CD4-positive, alpha-beta T cell treated with Interleukin-17A for 4 hours (primary cell): ENCODE data around the gene TPT1.

ENCODE experiments used
- DNase-seq: peaks from one replicate; pipeline ENCODE4 v3.0.0-alpha.2; 2020; ENCODE audit warnings: mixed read lengths

Gene TPT1

GRCh38 chr13:45333251-45333976 lies 7.6 kb downstream of the TPT1 start:
- DNase-seq: no peak

DNA sequence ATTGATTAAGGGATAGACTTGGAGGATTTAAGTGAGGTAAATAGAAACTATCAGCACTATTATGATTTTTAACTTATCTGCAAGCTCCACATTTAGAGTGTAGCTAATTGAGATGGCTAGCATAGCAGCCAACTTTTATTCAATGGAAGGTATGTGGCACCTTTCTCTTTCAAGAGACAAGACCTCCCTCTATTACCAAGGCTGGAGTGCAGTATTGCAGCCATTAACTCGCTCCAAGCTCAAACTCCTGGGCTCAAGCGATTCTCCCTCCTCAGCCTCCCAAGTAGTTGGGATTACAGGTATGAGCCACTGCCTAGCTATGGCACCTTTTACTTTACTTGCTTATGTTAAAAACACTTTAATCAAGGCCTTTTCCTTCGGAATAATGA lies 8.2 kb downstream of the TPT1 start:
- DNase-seq: no peak

DNA sequence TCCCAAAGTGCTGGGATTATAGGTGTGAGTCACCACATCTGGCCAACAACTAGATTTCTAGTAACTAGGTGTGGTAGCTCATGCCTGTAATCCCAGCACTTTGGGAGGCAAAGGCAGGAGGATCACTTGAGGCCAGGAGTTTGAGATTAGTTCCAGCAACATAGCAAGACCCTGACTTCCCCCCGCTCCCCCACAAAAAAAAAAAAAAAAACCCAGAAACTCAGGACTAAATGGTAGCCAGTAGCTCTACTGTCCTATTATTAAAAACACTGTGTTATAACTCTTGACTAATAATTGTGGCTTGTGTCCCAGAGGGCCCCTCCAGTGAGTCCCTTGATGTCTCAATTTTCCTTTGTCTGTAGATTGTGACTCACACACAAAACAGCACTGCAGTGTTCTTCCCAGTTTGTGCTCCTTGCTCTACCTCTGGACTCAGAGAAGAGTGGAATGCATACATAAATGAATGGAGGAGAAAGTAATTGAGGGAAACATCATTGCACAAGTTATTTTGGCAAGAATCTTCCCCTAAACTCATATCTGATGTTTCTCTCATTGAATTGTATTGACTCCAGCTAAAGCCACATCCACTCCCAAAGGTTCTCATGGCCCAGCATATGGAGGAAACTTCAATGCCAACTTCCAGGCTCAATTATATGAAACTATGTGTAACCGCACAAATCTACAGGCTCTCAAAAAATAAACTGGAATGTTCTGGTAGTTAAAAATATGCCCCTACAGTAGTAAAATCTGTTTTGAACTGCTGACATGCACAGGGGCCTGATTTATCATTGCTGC lies 8.8 kb downstream of the TPT1 start:
- no peak for DNase-seq

DNA sequence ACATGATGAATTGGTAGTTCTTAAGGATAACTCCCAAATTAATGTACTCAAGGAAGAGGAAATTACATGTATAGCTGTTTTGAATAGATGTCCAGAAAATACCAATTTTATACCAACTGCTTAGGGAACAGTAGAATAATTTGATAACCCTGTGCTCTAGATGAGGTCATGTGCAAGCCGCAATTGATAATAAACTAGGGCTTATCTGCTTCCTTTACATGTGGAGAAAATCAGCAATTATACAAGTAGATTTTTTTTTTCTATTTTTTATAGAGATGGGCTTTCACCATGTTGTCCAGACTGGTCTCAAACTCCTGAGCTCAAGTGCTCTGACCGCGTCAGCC lies 9.3 kb downstream of the TPT1 start:
- DNase-seq: no peak

- DNase-seq: no peak
Observed at GRCh38 chr13:45331123-45331619, 9.8 kb downstream of the TPT1 start.

- no peak for DNase-seq
Observed at GRCh38 chr13:45328661-45329111, 12.3 kb downstream of the TPT1 start.

DNA sequence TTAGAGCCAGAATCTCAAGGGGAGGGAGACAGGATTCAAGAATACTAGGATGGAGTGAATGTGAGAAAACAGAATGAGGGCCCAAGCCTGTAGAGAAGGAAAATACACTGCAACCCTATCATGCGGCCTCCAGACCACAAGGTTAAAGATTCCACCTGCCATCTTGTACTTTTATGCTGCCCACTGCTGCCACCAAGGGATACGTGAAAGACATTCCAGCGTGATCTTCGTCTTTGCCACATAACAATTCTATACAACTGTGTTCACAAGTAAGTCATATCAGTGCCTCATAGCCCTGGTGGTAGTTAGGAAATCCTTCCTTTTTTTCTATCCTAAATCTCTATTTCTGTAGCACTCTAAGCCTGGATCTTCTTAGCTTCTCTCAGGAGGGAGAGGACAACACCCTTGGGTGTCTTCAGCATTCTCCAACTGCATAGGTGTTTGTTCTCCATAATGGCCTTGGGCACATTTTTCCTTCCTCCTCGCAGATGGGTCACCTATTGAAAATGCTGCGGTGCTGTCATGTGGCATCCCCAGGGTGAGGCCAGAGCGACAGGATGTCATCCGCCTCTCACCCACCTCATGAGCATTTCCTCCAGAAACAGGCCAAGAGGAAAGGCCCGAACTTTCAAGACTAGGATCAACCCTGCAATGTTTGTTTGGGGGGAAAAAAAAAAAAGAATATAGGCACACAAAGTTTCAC lies 13.6 kb downstream of the TPT1 start:
- peak; percentile 48 for DNase-seq

- no peak for DNase-seq
Observed at GRCh38 chr13:45325806-45326205, 15.2 kb downstream of the TPT1 start.

- DNase-seq: no peak
Observed at GRCh38 chr13:45320876-45321629, 19.9 kb downstream of the TPT1 start.

- no peak for DNase-seq
Observed at GRCh38 chr13:45316996-45317395, 24.0 kb downstream of the TPT1 start.

- no peak for DNase-seq
Observed at GRCh38 chr13:45316338-45316737, 24.6 kb downstream of the TPT1 start.

DNA sequence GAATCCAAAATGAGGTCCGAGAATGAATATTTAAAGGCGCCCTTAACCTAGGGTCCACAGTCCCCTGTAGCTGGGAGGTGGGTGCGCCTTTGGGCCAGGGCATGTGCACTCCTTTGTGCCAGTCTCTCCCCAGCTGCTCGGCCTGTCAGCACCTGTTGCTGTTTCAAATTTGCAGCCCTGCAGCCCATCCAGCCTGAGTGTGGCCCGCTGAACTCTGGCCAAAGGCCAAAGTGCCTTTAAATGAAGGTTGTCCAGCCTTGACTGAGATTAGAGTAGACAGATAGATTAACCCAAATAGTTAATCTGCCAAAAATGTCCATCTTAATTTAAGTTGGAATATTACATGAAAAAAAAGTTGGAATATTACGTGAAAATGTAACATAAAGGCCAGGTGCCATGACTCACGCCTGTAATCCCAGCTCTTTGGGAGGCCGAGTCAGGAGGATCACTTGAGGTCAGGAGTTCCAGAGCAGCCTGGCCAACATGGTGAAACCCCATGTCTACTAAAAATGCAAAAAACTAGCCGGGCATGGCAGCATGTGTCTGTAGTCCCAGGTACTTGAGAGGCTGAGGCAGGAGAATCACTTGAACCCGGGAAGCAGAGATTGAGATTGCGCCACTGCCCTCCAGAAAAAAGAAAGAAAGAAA lies 25.3 kb downstream of the TPT1 start:
- DNase-seq: no peak

DNA sequence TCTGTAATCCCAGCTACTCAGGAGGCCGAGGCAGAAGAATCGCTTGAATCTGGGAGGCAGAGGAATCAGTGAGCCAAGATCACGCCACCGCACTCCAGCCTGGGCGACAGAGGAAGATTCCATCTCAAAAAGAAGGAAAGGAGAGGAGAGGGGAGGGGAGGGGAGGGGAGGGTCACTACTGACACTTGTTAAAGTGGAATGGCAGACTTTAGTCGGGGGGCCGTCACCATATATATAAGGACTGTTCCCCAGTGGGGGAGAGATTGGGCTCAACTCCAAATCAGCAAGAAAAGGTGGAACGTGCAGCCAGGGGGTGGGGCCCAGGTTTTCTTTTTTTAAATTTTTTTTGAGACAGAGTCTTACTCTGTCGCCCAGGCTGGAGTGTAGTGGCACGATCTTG lies 26.2 kb downstream of the TPT1 start:
- DNase-seq: no peak

DNA sequence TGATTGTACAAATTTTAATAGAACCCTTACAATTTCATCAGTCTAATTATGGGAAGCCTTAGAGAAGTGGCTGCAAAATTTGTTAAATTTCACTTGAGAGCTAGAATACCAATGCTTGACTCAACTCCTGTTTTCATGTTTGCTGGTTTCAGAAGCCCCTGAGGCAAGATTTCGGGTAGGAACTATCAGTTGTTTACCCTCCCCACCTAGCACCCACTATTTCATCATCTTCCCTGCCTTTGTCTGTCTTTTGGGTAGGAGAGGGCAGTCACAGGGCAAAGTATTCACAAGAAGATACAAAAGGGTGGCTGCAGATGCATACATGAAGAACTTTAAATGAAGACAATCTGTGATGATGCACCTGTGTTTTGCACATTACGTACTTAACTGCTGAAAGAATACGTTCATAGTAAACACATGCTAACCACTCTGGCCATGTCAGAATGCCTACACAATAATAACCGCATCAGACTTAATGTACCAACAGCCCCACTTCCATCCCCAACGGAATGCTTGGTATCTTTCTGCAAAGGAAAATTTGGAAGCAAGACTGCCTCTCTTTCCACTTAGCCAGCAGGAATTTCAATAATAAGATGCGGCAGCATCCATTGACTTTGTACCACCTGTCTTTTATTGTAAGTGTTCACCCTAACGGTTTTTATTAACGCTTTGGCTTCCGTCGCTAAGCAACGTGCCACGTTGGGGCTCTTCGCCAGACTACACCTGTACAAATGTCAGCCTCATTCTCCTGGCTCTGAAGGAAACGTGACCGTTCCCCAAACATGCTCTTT lies 30.4 kb downstream of the TPT1 start:
- no peak for DNase-seq

- DNase-seq: no peak
Observed at GRCh38 chr13:45306966-45307365, 34.0 kb downstream of the TPT1 start.

DNA sequence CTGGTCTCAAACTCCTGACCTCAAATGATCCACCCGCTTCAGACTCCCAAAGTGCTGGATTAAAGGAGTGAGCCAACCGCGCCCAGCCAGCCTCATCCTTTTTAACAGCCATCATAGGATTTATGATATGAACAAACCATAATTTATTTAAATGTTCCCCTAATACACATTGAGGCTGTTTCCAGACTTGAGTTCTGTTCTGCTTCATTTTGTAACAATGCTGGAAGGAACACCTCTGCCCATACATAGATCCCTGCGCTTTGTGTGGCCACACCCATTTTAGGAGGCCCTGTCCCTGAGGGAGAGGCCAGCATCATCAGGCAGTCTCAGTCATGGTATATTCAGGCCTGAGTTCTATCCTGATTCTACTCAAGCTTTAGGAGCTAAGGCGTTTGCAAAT lies 35.9 kb downstream of the TPT1 start:
- no peak for DNase-seq

DNA sequence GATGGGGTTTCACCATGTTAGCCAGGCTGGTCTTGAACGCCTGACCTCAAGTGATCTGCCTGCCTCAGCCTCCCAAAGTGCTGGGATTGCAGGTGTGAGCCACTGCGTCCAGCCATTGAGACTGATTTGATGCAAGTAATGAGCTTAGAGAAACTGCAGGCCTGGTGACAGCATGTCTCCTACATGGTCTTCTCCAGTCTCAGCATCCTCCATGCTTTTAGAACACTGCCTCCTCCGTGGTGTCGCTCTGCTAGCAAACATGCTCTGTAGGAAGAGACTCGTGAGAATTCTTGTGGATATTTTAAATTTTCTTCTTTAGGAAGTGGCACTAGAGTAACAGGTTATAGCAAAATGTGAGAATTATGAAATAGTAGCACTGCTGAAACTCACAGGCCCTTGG lies 37.1 kb downstream of the TPT1 start:
- no peak for DNase-seq

DNA sequence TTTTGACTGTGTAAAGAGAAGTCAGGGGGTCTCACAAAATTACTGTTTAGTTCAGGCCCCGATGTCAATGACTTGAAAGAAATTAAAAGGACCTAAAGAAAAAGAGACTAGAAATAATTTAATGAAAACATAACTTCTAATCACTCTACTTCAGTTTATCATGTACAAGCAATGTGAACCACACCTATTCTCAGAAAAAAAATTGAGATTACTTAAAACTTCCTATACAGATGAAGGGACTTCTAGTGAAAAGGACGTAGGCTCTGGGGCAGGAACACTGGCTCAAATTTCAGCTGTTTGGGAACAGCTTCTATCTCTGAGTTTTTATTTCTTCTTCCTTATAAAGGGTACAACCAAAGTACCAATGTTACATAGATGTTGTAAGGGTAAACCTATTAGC lies 38.0 kb downstream of the TPT1 start:
- no peak for DNase-seq

DNA sequence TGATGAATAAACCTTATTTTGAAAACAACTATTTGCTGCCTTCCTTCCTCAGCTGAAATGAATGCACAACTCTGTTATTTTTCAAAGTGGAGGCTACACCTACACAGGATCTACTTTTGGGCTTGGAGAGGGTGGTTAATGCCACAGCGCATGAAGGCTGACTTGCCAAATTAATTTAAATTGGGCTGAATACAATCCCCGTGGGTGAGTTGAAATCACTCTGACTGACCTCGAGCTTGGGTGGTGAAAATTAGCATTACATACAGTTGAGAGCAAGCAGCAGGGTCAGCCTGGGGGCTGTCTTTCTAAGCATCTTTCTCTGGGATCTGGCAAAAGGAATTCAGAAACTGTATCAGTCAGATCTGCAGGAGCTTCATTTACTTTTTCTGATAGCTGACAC lies 38.5 kb downstream of the TPT1 start:
- DNase-seq: no peak

- DNase-seq: no peak
Observed at GRCh38 chr13:45301263-45301662, 39.7 kb downstream of the TPT1 start.

- DNase-seq: no peak
Observed at GRCh38 chr13:45300190-45300985, 40.6 kb downstream of the TPT1 start.
